Limb (tissue), 2 donors: ENCODE measurements around the gene KSR2.
"Not testable (repeated sequence)": the region's sequence is repeated elsewhere in the genome, so short reads cannot be mapped to it uniquely, and the experiment has no call there.

Experiments
- DNase-seq, 2 donors: peaks; one replicate each; pipeline ENCODE4 v3.0.0-alpha.2; 2016; ENCODE audit errors: extremely low spot score in 2 of 2

Gene KSR2

GRCh38 chr12:117892441-117892840, 76.3 kb downstream of the KSR2 start:
- no peak for DNase-seq

GRCh38 chr12:117891265-117891664, 77.5 kb downstream of the KSR2 start:
- DNase-seq = not testable (repeated sequence)

- no peak for DNase-seq
Observed at GRCh38 chr12:117890644-117891043, 78.1 kb downstream of the KSR2 start.

GRCh38 chr12:117890137-117890536, 78.7 kb downstream of the KSR2 start:
- no peak for DNase-seq

GRCh38 chr12:117889098-117889497, 79.7 kb downstream of the KSR2 start:
- no peak for DNase-seq

GRCh38 chr12:117885211-117885610, 83.6 kb downstream of the KSR2 start:
- DNase-seq = no peak

GRCh38 chr12:117884161-117884560, 84.6 kb downstream of the KSR2 start:
- DNase-seq = no peak

- no peak for DNase-seq
Observed at GRCh38 chr12:117882603-117883184, 86.1 kb downstream of the KSR2 start.

- no peak for DNase-seq
Observed at GRCh38 chr12:117882181-117882580, 86.6 kb downstream of the KSR2 start.

GRCh38 chr12:117881517-117881916, 87.3 kb downstream of the KSR2 start:
- no peak for DNase-seq

- DNase-seq = no peak
Observed at GRCh38 chr12:117878605-117879004, 90.2 kb downstream of the KSR2 start.

GRCh38 chr12:117876436-117876816, 92.4 kb downstream of the KSR2 start:
- DNase-seq = no peak

GRCh38 chr12:117875744-117876435, 92.9 kb downstream of the KSR2 start:
- peak; percentile 48 to 82 for DNase-seq

GRCh38 chr12:117874842-117875434, 93.9 kb downstream of the KSR2 start:
- DNase-seq = peak; percentile 66 to 86

GRCh38 chr12:117874198-117874597, 94.6 kb downstream of the KSR2 start:
- DNase-seq = not testable (repeated sequence)

- DNase-seq = no peak
Observed at GRCh38 chr12:117872546-117873169, 96.1 kb downstream of the KSR2 start.

GRCh38 chr12:117869551-117869950, 99.2 kb downstream of the KSR2 start:
- DNase-seq = no peak

- DNase-seq = no peak
Observed at GRCh38 chr12:117867348-117867747, 101.4 kb downstream of the KSR2 start.

GRCh38 chr12:117865505-117865904, 103.3 kb downstream of the KSR2 start:
- no peak for DNase-seq

GRCh38 chr12:117863002-117863709, 105.6 kb downstream of the KSR2 start:
- DNase-seq = no peak

- no peak for DNase-seq
Observed at GRCh38 chr12:117861691-117862090, 107.1 kb downstream of the KSR2 start.

- DNase-seq = not testable (repeated sequence)
Observed at GRCh38 chr12:117860787-117861290, 108.0 kb downstream of the KSR2 start.
